M059J (cell line): Measurements from ENCODE around the gene RNASE11. TPM values are rescaled to one million over a fixed set of nuclear protein-coding genes. Genes with fewer than 3 reads are reported as not detected.

Experiments used
- total RNA-seq: library from RNA; depleted of rRNA; stranded (reverse); fragments of >200 nt; shearing (Covaris generic); gene quantifications from 2 replicates; pipeline ENCODE4 v1.2.3, GENCODE V29; 2014; rRNA removed

The RNASE11 gene
- total RNA-seq, 1 experiment from 2014 or later: not detected

Other genes with a start within 250 kb of the RNASE11 start
- 25.4 and 27.8 TPM in 2 replicates for gene PARP2, start 244.4 kb downstream of the RNASE11 start, total RNA-seq
- 14.3 and 16.8 TPM in 2 replicates for gene TEP1, start 174.5 kb downstream of the RNASE11 start, total RNA-seq
- gene KLHL33, start 151.8 kb downstream of the RNASE11 start, total RNA-seq: not detected in 2 replicates
- 61.5 and 70.0 TPM in 2 replicates for gene OSGEP, start 133.2 kb downstream of the RNASE11 start, total RNA-seq
- gene APEX1, start 132.8 kb downstream of the RNASE11 start, total RNA-seq: 46.0 and 64.7 TPM in 2 replicates
- 23.8 and 27.2 TPM in 2 replicates for gene PIP4P1, start 126.6 kb downstream of the RNASE11 start, total RNA-seq
- 79.3 and 84.2 TPM in 2 replicates for gene PNP, start 118.6 kb downstream of the RNASE11 start, total RNA-seq
- gene RNASE10, start 82.5 kb downstream of the RNASE11 start, total RNA-seq: not detected in 2 replicates
- not detected in 2 replicates for gene RNASE9, start 27.0 kb downstream of the RNASE11 start, total RNA-seq
- gene RNASE12, start 3.4 kb upstream of the RNASE11 start, total RNA-seq: not detected in 2 replicates
- gene OR6S1, start 53.7 kb upstream of the RNASE11 start, total RNA-seq: not detected in 2 replicates
- gene RNASE4, start 96.6 kb upstream of the RNASE11 start, total RNA-seq: 12.1 and 13.3 TPM in 2 replicates
- 2.8 and 3.0 TPM in 2 replicates for gene ANG, start 100.8 kb upstream of the RNASE11 start, total RNA-seq
- not detected in 2 replicates for gene EDDM3A, start 157.9 kb upstream of the RNASE11 start, total RNA-seq
- not detected in 2 replicates for gene EDDM3B, start 180.4 kb upstream of the RNASE11 start, total RNA-seq
- gene RNASE6, start 193.3 kb upstream of the RNASE11 start, total RNA-seq: not detected in 2 replicates
- gene RNASE1, start 214.8 kb upstream of the RNASE11 start, total RNA-seq: 1.4 and 1.6 TPM in 2 replicates